KMS-11 (cell line): ENCODE measurements around the gene PDK1.

Experiments
- H2AFZ ChIP-seq: fragments of 200-600 bp; sonication (generic); 2 replicates; pipeline ENCODE4 v1.6.1; 2016; ENCODE audit warnings: antibody characterized with exemption, mixed run types, low read depth
- H3K27ac ChIP-seq: fragments of 200-600 bp; sonication (generic); 2 replicates; pipeline ENCODE4 v1.6.1; 2016; ENCODE audit warnings: mild to moderate bottlenecking, mixed run types
- H3K27me3 ChIP-seq: fragments of 200-600 bp; sonication (generic); 2 replicates; pipeline ENCODE4 v1.6.1; 2017; ENCODE audit warnings: mild to moderate bottlenecking, low read depth, mixed run types, moderate library complexity; ENCODE audit not compliant: insufficient read depth
- H3K36me3 ChIP-seq: fragments of 200-600 bp; sonication (generic); 2 replicates; pipeline ENCODE4 v1.6.1; 2017; ENCODE audit warnings: mild to moderate bottlenecking, mixed run types; ENCODE audit not compliant: insufficient read depth
- H3K4me1 ChIP-seq: fragments of 200-600 bp; sonication (generic); 2 replicates; pipeline ENCODE4 v1.6.1; 2016; ENCODE audit warnings: mild to moderate bottlenecking, low read depth, mixed run types; ENCODE audit not compliant: poor library complexity, severe bottlenecking
- H3K4me2 ChIP-seq: fragments of 200-600 bp; sonication (generic); 2 replicates; pipeline ENCODE4 v1.7.0; 2016; ENCODE audit warnings: mild to moderate bottlenecking, mixed run types
- H3K4me3 ChIP-seq: fragments of 200-600 bp; sonication (generic); IDR thresholded peaks from 2 replicates; pipeline ENCODE4 v1.6.1; 2017; ENCODE audit warnings: low read depth, low read length, mixed read lengths; ENCODE audit not compliant: insufficient read depth
- H3K79me2 ChIP-seq: fragments of 200-600 bp; sonication (generic); 2 replicates; pipeline ENCODE4 v1.6.1; 2016; ENCODE audit warnings: low read depth, mixed run types; ENCODE audit not compliant: insufficient read depth
- H3K9ac ChIP-seq: fragments of 200-600 bp; sonication (generic); 2 replicates; pipeline ENCODE4 v1.6.1; 2016; ENCODE audit warnings: mild to moderate bottlenecking, mixed run types
- H4K20me1 ChIP-seq: fragments of 200-600 bp; sonication (generic); 2 replicates; pipeline ENCODE4 v1.6.1; 2016; ENCODE audit warnings: mild to moderate bottlenecking, mixed run types; ENCODE audit not compliant: insufficient read depth
- TF ChIP-seq, protein P1 (sequence below): fragments of 200-600 bp; sonication (generic); conservative IDR thresholded peaks from 2 replicates; pipeline ENCODE4 v1.6.1; 2017; ENCODE audit warnings: low read depth, mild to moderate bottlenecking, antibody characterized with exemption, low read length, moderate library complexity, mixed read lengths

PDK1 gene

DNA sequence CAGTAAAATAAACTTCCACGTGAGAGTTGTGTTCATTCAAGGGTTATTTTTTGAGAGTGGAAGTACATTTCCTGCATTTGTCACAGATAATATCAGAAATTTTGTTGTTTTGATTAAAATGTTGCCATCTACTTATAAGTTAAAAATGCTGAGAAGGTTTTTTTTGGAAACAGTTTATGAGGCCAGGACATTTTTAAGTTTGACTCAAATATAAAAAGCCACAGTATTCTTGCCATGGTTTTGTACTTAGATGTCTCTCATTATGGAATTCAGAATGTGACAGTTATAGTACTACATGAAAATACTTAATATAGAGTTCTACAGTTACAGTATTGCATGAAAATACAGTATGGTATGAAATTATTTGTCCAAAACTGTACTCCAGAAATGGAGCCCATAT lies 44.1 kb downstream of the PDK1 start:
- Histone ChIP-seq H3K27me3 (no peaks in the 10 kb centered on the region), H3K79me2 (no peaks in the 10 kb centered on the region), H3K4me2 (peak overlapping the region; percentile 75), H4K20me1 (no peaks in the 10 kb centered on the region), H3K9ac (no peak overlapping the region), H3K4me1 (peaks cover 62% of the 10 kb centered on the region), H3K36me3 (peaks cover 7% of the 10 kb centered on the region; the same call in 1 of the 2 replicates), H3K27ac (no peak overlapping the region; the same call in 1 of the 2 replicates), H3K4me3 (no peak overlapping the region), H2AFZ (no peak overlapping the region)
- TF ChIP-seq, protein P1, sequence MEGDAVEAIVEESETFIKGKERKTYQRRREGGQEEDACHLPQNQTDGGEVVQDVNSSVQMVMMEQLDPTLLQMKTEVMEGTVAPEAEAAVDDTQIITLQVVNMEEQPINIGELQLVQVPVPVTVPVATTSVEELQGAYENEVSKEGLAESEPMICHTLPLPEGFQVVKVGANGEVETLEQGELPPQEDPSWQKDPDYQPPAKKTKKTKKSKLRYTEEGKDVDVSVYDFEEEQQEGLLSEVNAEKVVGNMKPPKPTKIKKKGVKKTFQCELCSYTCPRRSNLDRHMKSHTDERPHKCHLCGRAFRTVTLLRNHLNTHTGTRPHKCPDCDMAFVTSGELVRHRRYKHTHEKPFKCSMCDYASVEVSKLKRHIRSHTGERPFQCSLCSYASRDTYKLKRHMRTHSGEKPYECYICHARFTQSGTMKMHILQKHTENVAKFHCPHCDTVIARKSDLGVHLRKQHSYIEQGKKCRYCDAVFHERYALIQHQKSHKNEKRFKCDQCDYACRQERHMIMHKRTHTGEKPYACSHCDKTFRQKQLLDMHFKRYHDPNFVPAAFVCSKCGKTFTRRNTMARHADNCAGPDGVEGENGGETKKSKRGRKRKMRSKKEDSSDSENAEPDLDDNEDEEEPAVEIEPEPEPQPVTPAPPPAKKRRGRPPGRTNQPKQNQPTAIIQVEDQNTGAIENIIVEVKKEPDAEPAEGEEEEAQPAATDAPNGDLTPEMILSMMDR = no peak

GRCh38 chr2:172600557-172601008 lies 44.7 kb downstream of the PDK1 start:
- H2AFZ ChIP-seq = no peak overlapping the region
- no peaks in the 10 kb centered on the region for H3K79me2 ChIP-seq
- no peak overlapping the region for H3K9ac ChIP-seq
- TF ChIP-seq, protein P1 = no peak
- H3K27me3 ChIP-seq = no peaks in the 10 kb centered on the region
- peaks cover 55% of the 10 kb centered on the region for H3K4me1 ChIP-seq
- no peak overlapping the region for H3K4me3 ChIP-seq
- H3K36me3 ChIP-seq = peaks cover 2% of the 10 kb centered on the region; the same call in 1 of the 2 replicates
- no peaks in the 10 kb centered on the region for H4K20me1 ChIP-seq
- H3K27ac ChIP-seq = no peak overlapping the region
- H3K4me2 ChIP-seq = peak overlapping the region; percentile 75; the same call in 1 of the 2 replicates

GRCh38 chr2:172606285-172606684 lies 50.4 kb downstream of the PDK1 start:
- Histone ChIP-seq H3K4me2 (no peak overlapping the region), H3K4me1 (peaks cover 6% of the 10 kb centered on the region), H3K27me3 (no peaks in the 10 kb centered on the region), H3K79me2 (no peaks in the 10 kb centered on the region), H3K9ac (no peak overlapping the region), H3K27ac (no peak overlapping the region), H3K4me3 (no peak overlapping the region), H4K20me1 (no peaks in the 10 kb centered on the region), H3K36me3 (0 out of 2 replicates have a peak, but pooled peaks cover 4% of the 10 kb centered on the region), H2AFZ (no peak overlapping the region)
- TF ChIP-seq, protein P1 = no peak

GRCh38 chr2:172607379-172607928 lies 51.6 kb downstream of the PDK1 start:
- H3K9ac ChIP-seq = no peak overlapping the region
- no peaks in the 10 kb centered on the region for H4K20me1 ChIP-seq
- H3K27me3 ChIP-seq = no peaks in the 10 kb centered on the region
- H3K36me3 ChIP-seq = 0 out of 2 replicates have a peak, but pooled peaks cover 4% of the 10 kb centered on the region
- H3K27ac ChIP-seq = no peak overlapping the region
- TF ChIP-seq, protein P1 = no peak
- peaks cover 6% of the 10 kb centered on the region for H3K4me1 ChIP-seq
- H3K4me3 ChIP-seq = no peak overlapping the region
- no peak overlapping the region for H2AFZ ChIP-seq
- no peaks in the 10 kb centered on the region for H3K79me2 ChIP-seq
- H3K4me2 ChIP-seq = no peak overlapping the region
